ENCODE results near the gene NEU1. TPM values are rescaled to one million over a fixed set of nuclear protein-coding genes. Genes with fewer than 3 reads are reported as not detected.

The NEU1 gene
- total and polyA plus RNA-seq, 2 of the 8 experiments (the other 6 are each of a cell fraction or from before 2014, with no cell fraction given), result 41.2 to 72.1 TPM

DNA sequence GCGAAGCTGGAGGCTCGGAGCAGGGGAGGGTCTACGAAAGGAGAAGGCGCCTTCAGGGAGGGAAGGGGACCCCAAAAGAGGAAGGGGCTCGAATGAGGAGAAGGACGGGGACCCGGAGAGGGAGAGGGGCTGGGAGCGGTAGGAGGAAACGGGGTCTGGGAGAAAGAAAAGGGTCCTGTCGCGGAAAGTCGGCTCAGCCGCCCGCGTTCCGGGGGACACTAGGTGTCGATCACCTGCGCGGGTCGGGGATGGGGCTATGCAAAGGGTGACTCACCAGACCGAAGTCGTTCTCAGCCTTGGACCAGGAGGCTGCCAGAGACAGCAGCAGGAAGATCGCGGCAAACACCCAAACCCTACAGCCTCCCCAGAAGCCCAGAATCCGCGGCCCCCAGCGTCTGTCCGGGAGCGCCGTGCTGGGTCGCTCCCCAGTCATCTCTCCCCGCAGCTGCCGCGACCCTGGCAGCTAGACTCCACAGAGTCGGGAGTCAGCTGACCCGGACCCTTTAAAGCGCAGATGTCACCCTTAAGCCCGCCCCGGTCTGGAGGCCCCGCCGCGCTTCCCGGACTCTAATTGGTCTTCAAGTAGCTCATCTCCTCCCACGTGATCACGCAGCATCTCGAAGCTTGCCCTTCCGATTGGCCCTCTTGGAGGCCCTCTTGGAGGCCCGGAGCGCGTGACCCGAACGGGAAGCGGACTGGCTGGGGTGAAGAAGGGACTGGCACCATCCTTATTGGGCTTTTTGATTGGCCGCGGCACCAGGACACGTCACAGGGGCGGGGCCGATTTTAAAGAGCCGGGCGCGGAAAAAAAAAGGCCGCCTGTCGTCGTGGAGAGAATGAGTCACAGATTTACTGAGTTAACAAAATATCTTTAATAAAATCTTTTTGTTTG lies at the start of gene NEU1 (continued):
- TF ChIP-seq, protein P1, sequence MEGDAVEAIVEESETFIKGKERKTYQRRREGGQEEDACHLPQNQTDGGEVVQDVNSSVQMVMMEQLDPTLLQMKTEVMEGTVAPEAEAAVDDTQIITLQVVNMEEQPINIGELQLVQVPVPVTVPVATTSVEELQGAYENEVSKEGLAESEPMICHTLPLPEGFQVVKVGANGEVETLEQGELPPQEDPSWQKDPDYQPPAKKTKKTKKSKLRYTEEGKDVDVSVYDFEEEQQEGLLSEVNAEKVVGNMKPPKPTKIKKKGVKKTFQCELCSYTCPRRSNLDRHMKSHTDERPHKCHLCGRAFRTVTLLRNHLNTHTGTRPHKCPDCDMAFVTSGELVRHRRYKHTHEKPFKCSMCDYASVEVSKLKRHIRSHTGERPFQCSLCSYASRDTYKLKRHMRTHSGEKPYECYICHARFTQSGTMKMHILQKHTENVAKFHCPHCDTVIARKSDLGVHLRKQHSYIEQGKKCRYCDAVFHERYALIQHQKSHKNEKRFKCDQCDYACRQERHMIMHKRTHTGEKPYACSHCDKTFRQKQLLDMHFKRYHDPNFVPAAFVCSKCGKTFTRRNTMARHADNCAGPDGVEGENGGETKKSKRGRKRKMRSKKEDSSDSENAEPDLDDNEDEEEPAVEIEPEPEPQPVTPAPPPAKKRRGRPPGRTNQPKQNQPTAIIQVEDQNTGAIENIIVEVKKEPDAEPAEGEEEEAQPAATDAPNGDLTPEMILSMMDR (IDR thresholded peaks at IDR 0.05; ENCODE audit: control extremely low read depth in 1 of 3, insufficient read depth in 1 of 3, low read depth in 1 of 3, low read length in 3 of 3), result no peak
- TF ChIP-seq CREB1 (IDR thresholded peaks at IDR 0.05) (peak; percentile 74), RAD21 (IDR thresholded peaks at IDR 0.05 in 1 of 2, conservative IDR thresholded peaks at IDR 0.05 in 1 of 2; ENCODE audit: low read depth in 2 of 2, low read length in 2 of 2) (no peak), SAP30 (IDR thresholded peaks at IDR 0.05; ENCODE audit: insufficient read depth, insufficient replicate concordance, low read length) (peak; percentile 73), POLR2AphosphoS5 (IDR thresholded peaks at IDR 0.05; ENCODE audit: low read depth, low read length) (peak; percentile 83), FOSL1 (IDR thresholded peaks at IDR 0.05; ENCODE audit: insufficient read depth, low read depth, low read length) (no peak), ZNF274 (IDR thresholded peaks at IDR 0.05; ENCODE audit: borderline replicate concordance, extremely low read depth, low read length) (no peak), EZH2 (IDR thresholded peaks at IDR 0.05; ENCODE audit: low read depth, low read length, severe bottlenecking) (no peak), ASH2L (IDR thresholded peaks at IDR 0.05; ENCODE audit: low read length) (no peak), TAF1 (IDR thresholded peaks at IDR 0.05; ENCODE audit: low read depth, low read length) (peak; percentile 91), JUN (IDR thresholded peaks at IDR 0.05; ENCODE audit: low read depth, low read length) (no peak), BACH1 (IDR thresholded peaks at IDR 0.05; ENCODE audit: low read length) (no peak), RBBP5 (IDR thresholded peaks at IDR 0.05; ENCODE audit: borderline replicate concordance, low read depth, low read length) (no peak; the same call in 1 of the 2 replicates)
